ENCODE results near the gene CALU.

GRCh38 chr7:128801003-128801402 lies 61.8 kb downstream of the CALU start:
- TF ChIP-seq POLR2A (IDR thresholded peaks at IDR 0.05) (no peak), CTCF (IDR thresholded peaks at IDR 0.05) (no peak), POLR2AphosphoS5 (IDR thresholded peaks at IDR 0.05) (no peak)
